ENCODE measurements around the gene TRANK1.
A peak's percentile ranks its signal among the peaks of the same experiment; 100 is the strongest.

GRCh38 chr3:36837089-36837488 lies 107.8 kb downstream of the TRANK1 start:
- TF ChIP-seq POLR2A (IDR thresholded peaks at IDR 0.05) = no peak
- peak in 3 of 6 experiments; percentile 11 to 16 (median 13) for TF ChIP-seq CTCF (IDR thresholded peaks at IDR 0.05)
